SK-N-SH (cell line): ENCODE data around the gene ABHD4.

Experiments
- JUND ChIP-seq: IDR thresholded peaks from 2 replicates; pipeline ENCODE4 v1.4.0; 2012
- USF2 ChIP-seq: fragments of 150-350 bp; IDR thresholded peaks from 2 replicates; pipeline ENCODE4 v1.6.1; 2017; ENCODE audit warnings: antibody characterized with exemption, low read length, low read depth, borderline replicate concordance

DNA sequence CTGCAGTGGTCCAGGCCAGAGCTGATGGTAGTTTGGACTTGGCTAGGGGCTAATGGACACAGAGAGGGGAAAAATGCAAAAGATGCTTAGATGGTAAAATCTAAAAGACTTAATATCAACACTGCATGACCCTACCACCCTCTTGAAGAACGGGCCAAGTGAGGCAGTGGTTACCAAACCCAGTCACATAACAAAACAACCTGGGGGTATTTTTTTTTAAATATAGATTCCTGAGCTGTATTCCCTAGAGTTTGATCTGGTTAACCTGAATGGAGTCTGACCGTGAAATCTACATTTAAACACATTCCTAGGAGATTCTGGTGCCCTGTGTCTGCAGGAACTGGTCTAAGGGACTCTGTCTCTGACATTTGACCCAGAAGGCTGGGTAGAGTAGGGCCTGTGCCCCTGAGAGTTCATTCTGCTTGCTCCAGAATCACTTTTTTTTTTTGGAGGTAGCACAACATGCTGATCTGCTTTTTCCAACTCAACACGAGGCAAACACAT is 15.7 kb downstream of the ABHD4 start:
- no peak for TF ChIP-seq JUND
- no peak for TF ChIP-seq USF2
